Activated T-cell treated with anti-CD3 and anti-CD28 coated beads for 4 hours (primary cell): ENCODE results near the gene CUBN.

Source experiments
- DNase-seq: peaks from one replicate; pipeline ENCODE4 v3.0.0-alpha.2; 2020

CUBN gene

GRCh38 chr10:16905320-16905719, 224.3 kb downstream of the CUBN start:
- no peak for DNase-seq

- DNase-seq = no peak
These were observed 225.0 kb downstream of the CUBN start for GRCh38 chr10:16904639-16905061.

- DNase-seq = no peak
These were observed 225.6 kb downstream of the CUBN start for GRCh38 chr10:16904049-16904448.

GRCh38 chr10:16902606-16903005, 227.0 kb downstream of the CUBN start:
- no peak for DNase-seq

GRCh38 chr10:16901106-16901505, 228.5 kb downstream of the CUBN start:
- DNase-seq = no peak

- DNase-seq = no peak
These were observed 232.6 kb downstream of the CUBN start for GRCh38 chr10:16896993-16897392.

GRCh38 chr10:16894821-16895220, 234.8 kb downstream of the CUBN start:
- DNase-seq = no peak

GRCh38 chr10:16893664-16894063, 235.9 kb downstream of the CUBN start:
- DNase-seq = no peak

GRCh38 chr10:16891375-16892313, 238.0 kb downstream of the CUBN start:
- peak; percentile 38 for DNase-seq

GRCh38 chr10:16890691-16891090, 238.9 kb downstream of the CUBN start:
- DNase-seq = no peak

GRCh38 chr10:16887565-16887964, 242.0 kb downstream of the CUBN start:
- DNase-seq = no peak

- no peak for DNase-seq
These were observed 243.6 kb downstream of the CUBN start for GRCh38 chr10:16886031-16886430.

GRCh38 chr10:16884497-16884896, 245.1 kb downstream of the CUBN start:
- DNase-seq = no peak

GRCh38 chr10:16883084-16883483, 246.5 kb downstream of the CUBN start:
- DNase-seq = no peak

- no peak for DNase-seq
These were observed 259.3 kb downstream of the CUBN start for GRCh38 chr10:16870331-16870730.

GRCh38 chr10:16867990-16868389, 261.6 kb downstream of the CUBN start:
- no peak for DNase-seq

GRCh38 chr10:16867556-16867955, 262.1 kb downstream of the CUBN start:
- DNase-seq = no peak

- no peak for DNase-seq
These were observed 262.9 kb downstream of the CUBN start for GRCh38 chr10:16866541-16867275.

- no peak for DNase-seq
These were observed 263.8 kb downstream of the CUBN start for GRCh38 chr10:16865766-16866165.

GRCh38 chr10:16863766-16864165, 265.8 kb downstream of the CUBN start:
- no peak for DNase-seq

GRCh38 chr10:16857419-16857818, 272.2 kb downstream of the CUBN start:
- no peak for DNase-seq

GRCh38 chr10:16856567-16856966, 273.0 kb downstream of the CUBN start:
- DNase-seq = no peak

- no peak for DNase-seq
These were observed 273.5 kb downstream of the CUBN start for GRCh38 chr10:16856092-16856491.

GRCh38 chr10:16854623-16855022, 275.0 kb downstream of the CUBN start:
- no peak for DNase-seq
